ENCODE results near the gene LEKR1. TPM values are rescaled to one million over a fixed set of nuclear protein-coding genes. Genes with fewer than 3 reads are reported as not detected.
"Not testable (repeated sequence)": the region's sequence is repeated elsewhere in the genome, so short reads cannot be mapped to it uniquely, and the experiment has no call there.

The LEKR1 gene
- total and polyA plus RNA-seq, 4 experiments from 2014 or later = 0.53 to 2.9 (median 1.3) TPM

- CTCF ChIA-PET (ENCODE audit: partially characterized antibody); intact Hi-C loops (cut with micrococcal nuclease): not testable (repeated sequence)
- POLR2A ChIA-PET (ENCODE audit: partially characterized antibody) = interaction anchor here (3.2 kb wide), 1 partner anchor 147 kb away, joined by 11 read pairs; no protein-coding TSS in a partner anchor
Observed at GRCh38 chr3:156822626-156823260, 3.4 kb upstream of the LEKR1 start.

GRCh38 chr3:156825795-156826143 lies 384 bp upstream of the LEKR1 start:
- H3K27me3 Mint-ChIP-seq = no peaks in the 10 kb centered on the region
- H3K9me3 Mint-ChIP-seq = no peaks in the 10 kb centered on the region
- Histone ChIP-seq H3K27me3 (ENCODE audit: insufficient read depth, low read length) (no peaks in the 10 kb centered on the region), H3K36me3 (ENCODE audit: insufficient read depth, low read length) (no peaks in the 10 kb centered on the region), H3K9me3 (ENCODE audit: control insufficient read depth in 1 of 2, low read length in 2 of 2) (no peaks in the 10 kb centered on the region), H3K4me1 (ENCODE audit: insufficient read depth, low read length) (peaks cover 6% of the 10 kb centered on the region), H3K27ac (ENCODE audit: low read depth, low read length) (peak overlapping the region; percentile 73), H3K4me3 (ENCODE audit: low read length in 2 of 2) (peak overlapping the region; percentile 58 to 83)
- H3K4me1 Mint-ChIP-seq = peaks cover 10 to 22% (median 15%) of the 10 kb centered on the region in 4 donors
- ChIA-PET CTCF (ENCODE audit: partially characterized antibody) (interaction anchor here (1.4 to 1.5 kb wide), 2 partner anchors 148 to 261 kb away, joined by 3 read pairs; no protein-coding TSS in a partner anchor), POLR2A (ENCODE audit: partially characterized antibody) (interaction anchor here (0.6 to 3.1 kb wide), 6 partner anchors 9 to 263 kb away, joined by 3 to 50 read pairs (median 6); no protein-coding TSS in a partner anchor)
- no peak for DNase-seq
- H3K4me3 Mint-ChIP-seq = peak overlapping the region; percentile 89 to 98 (median 95)
- peak overlapping the region; percentile 86 to 99 (median 97) for H3K27ac Mint-ChIP-seq
- intact Hi-C loops (cut with micrococcal nuclease) = loop anchor here (1.0 kb wide), 1 partner anchor 8 kb away; no protein-coding TSS in a partner anchor
- peaks cover 0 to 7% of the 10 kb centered on the region in 2 donors for H3K36me3 Mint-ChIP-seq

More at GRCh38 chr3:156822626-156823260, 3.4 kb upstream of the LEKR1 start:
- DNase-seq; H3K9me3 ChIP-seq (ENCODE audit: control insufficient read depth in 1 of 2, low read length in 2 of 2); H3K36me3 Mint-ChIP-seq; H3K27ac ChIP-seq (ENCODE audit: low read depth, low read length); H3K9me3 Mint-ChIP-seq; H3K27me3 ChIP-seq (ENCODE audit: insufficient read depth, low read length); H3K27ac Mint-ChIP-seq; H3K4me3 ChIP-seq (ENCODE audit: low read length in 2 of 2); H3K27me3 Mint-ChIP-seq; H3K36me3 ChIP-seq (ENCODE audit: insufficient read depth, low read length): not testable (repeated sequence)
- H3K4me1 ChIP-seq (ENCODE audit: insufficient read depth, low read length) = peaks cover 14% of the 10 kb centered on the region
- Mint-ChIP-seq H3K4me3 (peak overlapping the region in 1 of 8 donors; percentile 16), H3K4me1 (peaks cover 14 to 27% (median 20%) of the 10 kb centered on the region in 4 donors)

GRCh38 chr3:156826896-156827882 lies 1.0 kb downstream of the LEKR1 start:
- peak overlapping the region; percentile 86 to 99 (median 97) for H3K27ac Mint-ChIP-seq
- H3K36me3 ChIP-seq (ENCODE audit: insufficient read depth, low read length) = no peaks in the 10 kb centered on the region
- H3K27ac ChIP-seq (ENCODE audit: low read depth, low read length) = peak overlapping the region; percentile 73
- no peaks in the 10 kb centered on the region for H3K9me3 ChIP-seq (ENCODE audit: control insufficient read depth in 1 of 2, low read length in 2 of 2)
- DNase-seq = peak in 2 of 5 donors; percentile 33 to 70
- H3K4me1 Mint-ChIP-seq = peaks cover 10 to 22% (median 15%) of the 10 kb centered on the region in 4 donors
- H3K36me3 Mint-ChIP-seq = peaks cover 0 to 7% of the 10 kb centered on the region in 2 donors
- intact Hi-C loops (cut with micrococcal nuclease) = loop anchor here (1.0 kb wide), 1 partner anchor 10 kb away; no protein-coding TSS in a partner anchor
- peak overlapping the region; percentile 58 to 83 for H3K4me3 ChIP-seq (ENCODE audit: low read length in 2 of 2)
- H3K27me3 Mint-ChIP-seq = no peaks in the 10 kb centered on the region
- no peaks in the 10 kb centered on the region for H3K27me3 ChIP-seq (ENCODE audit: insufficient read depth, low read length)
- H3K4me1 ChIP-seq (ENCODE audit: insufficient read depth, low read length) = peaks cover 6% of the 10 kb centered on the region
- CTCF ChIA-PET (ENCODE audit: partially characterized antibody) = interaction anchor here (1.4 to 1.5 kb wide), 2 partner anchors 146 to 259 kb away, joined by 3 read pairs; no protein-coding TSS in a partner anchor
- no peaks in the 10 kb centered on the region for H3K9me3 Mint-ChIP-seq
- H3K4me3 Mint-ChIP-seq = peak overlapping the region; percentile 89 to 98 (median 95)
- POLR2A ChIA-PET (ENCODE audit: partially characterized antibody) = interaction anchor here (0.8 to 3.1 kb wide), 10 partner anchors 10 to 333 kb away, joined by 3 to 50 read pairs (median 4); partner anchors contain the start of genes CCNL1 and SSR3

GRCh38 chr3:156831006-156831405 lies 4.9 kb downstream of the LEKR1 start:
- H3K27ac Mint-ChIP-seq = peak overlapping the region in 1 of 7 donors; percentile 23
- POLR2A ChIA-PET (ENCODE audit: partially characterized antibody) = no interaction called here
- no peaks in the 10 kb centered on the region for H3K27me3 Mint-ChIP-seq
- H3K4me3 ChIP-seq (ENCODE audit: low read length in 2 of 2) = no peak overlapping the region
- H3K36me3 Mint-ChIP-seq = peaks cover 0 to 4% of the 10 kb centered on the region in 2 donors
- H3K36me3 ChIP-seq (ENCODE audit: insufficient read depth, low read length) = no peaks in the 10 kb centered on the region
- H3K4me1 ChIP-seq (ENCODE audit: insufficient read depth, low read length) = peaks cover 6% of the 10 kb centered on the region
- DNase-seq = no peak
- no peaks in the 10 kb centered on the region for H3K27me3 ChIP-seq (ENCODE audit: insufficient read depth, low read length)
- peaks cover 4 to 15% (median 10%) of the 10 kb centered on the region in 4 donors for H3K4me1 Mint-ChIP-seq
- no peak overlapping the region for H3K27ac ChIP-seq (ENCODE audit: low read depth, low read length)
- H3K9me3 ChIP-seq (ENCODE audit: control insufficient read depth in 1 of 2, low read length in 2 of 2) = no peaks in the 10 kb centered on the region
- H3K9me3 Mint-ChIP-seq = no peaks in the 10 kb centered on the region
- CTCF ChIA-PET (ENCODE audit: partially characterized antibody) = no interaction called here
- intact Hi-C loops (cut with micrococcal nuclease) = no loop called here
- H3K4me3 Mint-ChIP-seq = no peak overlapping the region

GRCh38 chr3:156834435-156834834 lies 8.3 kb downstream of the LEKR1 start:
- no peaks in the 10 kb centered on the region for H3K36me3 Mint-ChIP-seq
- ChIA-PET POLR2A (ENCODE audit: partially characterized antibody) (interaction anchor here (0.5 to 1.2 kb wide), 2 partner anchors 10 to 192 kb away, joined by 3 to 4 read pairs; no protein-coding TSS in a partner anchor), CTCF (ENCODE audit: partially characterized antibody) (interaction anchor here (0.6 kb wide), 1 partner anchor 310 kb away, joined by 4 read pairs; no protein-coding TSS in a partner anchor)
- Histone ChIP-seq H3K27ac (ENCODE audit: low read depth, low read length) (no peak overlapping the region), H3K27me3 (ENCODE audit: insufficient read depth, low read length) (no peaks in the 10 kb centered on the region), H3K36me3 (ENCODE audit: insufficient read depth, low read length) (no peaks in the 10 kb centered on the region), H3K4me1 (ENCODE audit: insufficient read depth, low read length) (no peaks in the 10 kb centered on the region), H3K4me3 (ENCODE audit: low read length in 2 of 2) (no peak overlapping the region), H3K9me3 (ENCODE audit: control insufficient read depth in 1 of 2, low read length in 2 of 2) (no peaks in the 10 kb centered on the region)
- no peaks in the 10 kb centered on the region for H3K4me1 Mint-ChIP-seq
- H3K9me3 Mint-ChIP-seq = no peaks in the 10 kb centered on the region
- DNase-seq = no peak
- H3K27ac Mint-ChIP-seq = no peak overlapping the region
- intact Hi-C loops (cut with micrococcal nuclease) = no loop called here
- H3K27me3 Mint-ChIP-seq = no peaks in the 10 kb centered on the region
- no peak overlapping the region for H3K4me3 Mint-ChIP-seq

- Mint-ChIP-seq H3K27ac (no peak overlapping the region), H3K4me3 (no peak overlapping the region), H3K9me3 (no peaks in the 10 kb centered on the region), H3K36me3 (no peaks in the 10 kb centered on the region), H3K4me1 (no peaks in the 10 kb centered on the region), H3K27me3 (no peaks in the 10 kb centered on the region)
- Histone ChIP-seq H3K4me1 (ENCODE audit: insufficient read depth, low read length) (no peaks in the 10 kb centered on the region), H3K27me3 (ENCODE audit: insufficient read depth, low read length) (no peaks in the 10 kb centered on the region), H3K36me3 (ENCODE audit: insufficient read depth, low read length) (no peaks in the 10 kb centered on the region), H3K27ac (ENCODE audit: low read depth, low read length) (no peak overlapping the region), H3K9me3 (ENCODE audit: control insufficient read depth in 1 of 2, low read length in 2 of 2) (no peaks in the 10 kb centered on the region), H3K4me3 (ENCODE audit: low read length in 2 of 2) (no peak overlapping the region)
- POLR2A ChIA-PET (ENCODE audit: partially characterized antibody) = interaction anchor here (0.5 to 1.2 kb wide), 2 partner anchors 11 to 192 kb away, joined by 3 to 4 read pairs; no protein-coding TSS in a partner anchor
- no peak for DNase-seq
- intact Hi-C loops (cut with micrococcal nuclease) = no loop called here
- CTCF ChIA-PET (ENCODE audit: partially characterized antibody) = interaction anchor here (1.6 kb wide), 1 partner anchor 302 kb away, joined by 3 read pairs; no protein-coding TSS in a partner anchor
Observed at GRCh38 chr3:156834962-156835535, 8.9 kb downstream of the LEKR1 start.
